ENCODE results near the gene RPH3AL. TPM values are rescaled to one million over a fixed set of nuclear protein-coding genes. Genes with fewer than 3 reads are reported as not detected.

RPH3AL gene
- total and polyA plus RNA-seq, 10 of the 15 experiments (the other 5 are each of a cell fraction or from before 2014, with no cell fraction given), result 0.04 to 1.2 (median 0.47) TPM; not detected in 2

DNA sequence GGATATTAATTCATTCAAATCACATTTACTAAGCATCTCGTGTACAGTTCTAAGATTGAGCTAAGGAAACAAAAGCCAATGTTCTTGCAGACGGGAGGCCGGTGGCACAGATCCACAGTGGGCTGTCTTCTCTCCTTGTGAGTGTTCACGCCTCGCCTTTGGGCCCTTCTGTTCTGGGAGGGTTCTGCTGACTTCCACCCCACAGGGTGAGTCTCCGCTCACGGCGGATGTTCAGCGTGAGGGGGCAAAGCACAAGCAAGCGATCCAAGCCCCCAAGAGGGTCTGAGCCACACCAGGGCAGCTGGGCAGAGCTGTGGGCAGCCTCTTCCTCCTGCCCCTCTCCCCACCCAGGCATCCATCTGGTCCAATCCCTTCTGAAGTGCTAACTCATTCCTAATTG, 86.9 kb downstream of the RPH3AL start:
- no peak overlapping the region for H3K4me3 ChIP-seq
- ChIA-PET POLR2A (no interaction called here), RAD21 (ENCODE audit: unreplicated experiment) (no interaction called here), SMC1A (ENCODE audit: uncharacterized antibody, unreplicated experiment) (no interaction called here), CTCF (interaction anchor here (0.9 kb wide), 1 partner anchor 43 kb away, joined by 3 read pairs; no protein-coding TSS in a partner anchor)
- no peak overlapping the region for H3K4me2 ChIP-seq (ENCODE audit: control insufficient read depth, insufficient read depth)
- FAIRE-seq (no peak), ATAC-seq (no peak), DNase-seq (ENCODE audit: low read depth, low spot score) (no peak)
- no peak overlapping the region for H2AFZ ChIP-seq (ENCODE audit: control insufficient read depth, low read depth, low read length)
- in situ Hi-C loops (cut with MboI) (no loop called here), intact Hi-C loops (cut with micrococcal nuclease; ENCODE audit: unreplicated experiment) (no loop called here)
- TF ChIP-seq SRF (IDR thresholded peaks at IDR 0.05; ENCODE audit: low read depth in 2 of 2, low read length in 2 of 2) (no peak), BCLAF1 (IDR thresholded peaks at IDR 0.05) (no peak), EZH2 (IDR thresholded peaks at IDR 0.05; ENCODE audit: borderline replicate concordance, control insufficient read depth, low read depth, low read length) (no peak), IKZF1 (conservative IDR thresholded peaks at IDR 0.05) (no peak), TBL1XR1 (IDR thresholded peaks at IDR 0.05; ENCODE audit: low read depth, low read length) (no peak), MXI1 (IDR thresholded peaks at IDR 0.05; ENCODE audit: low read depth, low read length) (no peak), ZNF24 (IDR thresholded peaks at IDR 0.05) (no peak)
- TF ChIP-seq, protein P1, sequence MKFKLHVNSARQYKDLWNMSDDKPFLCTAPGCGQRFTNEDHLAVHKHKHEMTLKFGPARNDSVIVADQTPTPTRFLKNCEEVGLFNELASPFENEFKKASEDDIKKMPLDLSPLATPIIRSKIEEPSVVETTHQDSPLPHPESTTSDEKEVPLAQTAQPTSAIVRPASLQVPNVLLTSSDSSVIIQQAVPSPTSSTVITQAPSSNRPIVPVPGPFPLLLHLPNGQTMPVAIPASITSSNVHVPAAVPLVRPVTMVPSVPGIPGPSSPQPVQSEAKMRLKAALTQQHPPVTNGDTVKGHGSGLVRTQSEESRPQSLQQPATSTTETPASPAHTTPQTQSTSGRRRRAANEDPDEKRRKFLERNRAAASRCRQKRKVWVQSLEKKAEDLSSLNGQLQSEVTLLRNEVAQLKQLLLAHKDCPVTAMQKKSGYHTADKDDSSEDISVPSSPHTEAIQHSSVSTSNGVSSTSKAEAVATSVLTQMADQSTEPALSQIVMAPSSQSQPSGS (IDR thresholded peaks at IDR 0.05; ENCODE audit: low read length), result no peak
- H4K20me1 ChIP-seq (ENCODE audit: control insufficient read depth, insufficient read depth), result no peaks in the 10 kb centered on the region
- no peak overlapping the region for H3K27ac ChIP-seq (ENCODE audit: control insufficient read depth, insufficient read depth)
- H3K9me3 ChIP-seq (replicated peaks; ENCODE audit: control insufficient read depth, insufficient read depth, low read length), result no peaks in the 10 kb centered on the region
- H3K36me3 ChIP-seq (ENCODE audit: control insufficient read depth in 2 of 2, insufficient read depth in 2 of 2, low read length in 1 of 2), result no peaks in the 10 kb centered on the region
- 21% methylated on average over 10 of the region's 10 CpGs for WGBS (ENCODE audit: insufficient coverage, insufficient replicate concordance, low lambda C conversion rate, missing lambda C conversion rate)
- no peaks in the 10 kb centered on the region for H3K79me2 ChIP-seq (ENCODE audit: control insufficient read depth, insufficient read depth, low read length)
- BruUV-seq (replicated peaks), result no TSS peak
- no peaks in the 10 kb centered on the region for H3K27me3 ChIP-seq (replicated peaks in 1 of 2; ENCODE audit: control insufficient read depth in 2 of 2, insufficient read depth in 2 of 2, low read length in 1 of 2)
- H3K4me1 ChIP-seq (ENCODE audit: control insufficient read depth, insufficient read depth, low read length), result no peaks in the 10 kb centered on the region
- H3K9ac ChIP-seq (ENCODE audit: control insufficient read depth, insufficient read depth, low read length), result no peak overlapping the region
